ENCODE data around the gene PIEZO2.

GRCh38 chr18:10804126-10804525 is 345.2 kb downstream of the PIEZO2 start:
- no peak for TF ChIP-seq POLR2A (IDR thresholded peaks at IDR 0.05)
- no peak for TF ChIP-seq CTCF (IDR thresholded peaks at IDR 0.05)
- TF ChIP-seq POLR2AphosphoS5 (IDR thresholded peaks at IDR 0.05) = no peak
